Smooth muscle cell (in vitro differentiated cells): ENCODE measurements around the gene VPS39. TPM values are rescaled to one million over a fixed set of nuclear protein-coding genes. Genes with fewer than 3 reads are reported as not detected.

Source experiments
- DNase-seq: peaks from one replicate; lab custom pipeline; 2025; ENCODE audit not compliant: unreplicated experiment; lab: John Stamatoyannopoulos, UW
- H2AFZ ChIP-seq: fragments of 200-600 bp; sonication (generic); 2 replicates; pipeline ENCODE4 v1.6.0; 2016; ENCODE audit warnings: antibody characterized with exemption, low read depth, mild to moderate bottlenecking
- H3F3A ChIP-seq: fragments of 200-600 bp; sonication (generic); 2 replicates; pipeline ENCODE4 v1.6.0; 2017; ENCODE audit warnings: antibody characterized with exemption, low read depth
- H3K27ac ChIP-seq: fragments of 200-600 bp; sonication (generic); 2 replicates; pipeline ENCODE4 v1.5.1; 2016; ENCODE audit warnings: low read depth, mild to moderate bottlenecking
- H3K27me3 ChIP-seq: fragments of 200-600 bp; sonication (generic); 2 replicates; pipeline ENCODE4 v1.6.1; 2016; ENCODE audit warnings: low read depth, mild to moderate bottlenecking
- H3K36me3 ChIP-seq: fragments of 200-600 bp; sonication (generic); 2 replicates; pipeline ENCODE4 v1.5.1; 2016; ENCODE audit warnings: low read depth
- H3K4me1 ChIP-seq: fragments of 200-600 bp; sonication (generic); 2 replicates; pipeline ENCODE4 v1.5.1; 2016; ENCODE audit warnings: low read depth
- H3K4me2 ChIP-seq: fragments of 200-600 bp; sonication (generic); 2 replicates; pipeline ENCODE4 v1.6.0; 2016; ENCODE audit warnings: mild to moderate bottlenecking
- H3K4me3 ChIP-seq: fragments of 200-600 bp; sonication (generic); 2 replicates; pipeline ENCODE4 v1.5.1; 2016; ENCODE audit warnings: mild to moderate bottlenecking
- H3K79me2 ChIP-seq: fragments of 200-600 bp; sonication (generic); 2 replicates; pipeline ENCODE4 v1.6.0; 2016; ENCODE audit warnings: low read depth, mild to moderate bottlenecking
- H3K9ac ChIP-seq: fragments of 200-600 bp; sonication (generic); 2 replicates; pipeline ENCODE4 v1.6.0; 2016; ENCODE audit warnings: low read depth
- H3K9me3 ChIP-seq: fragments of 200-600 bp; sonication (generic); replicated peaks from 2 replicates; pipeline ENCODE4 v1.5.1; 2016; ENCODE audit warnings: low read depth
- H4K20me1 ChIP-seq: fragments of 200-600 bp; sonication (generic); 2 replicates; pipeline ENCODE4 v1.6.0; 2016; ENCODE audit warnings: low read depth
- WGBS: methylation state at CpG from one replicate; pipeline ENCODE4 v1.1.7; 2016; ENCODE audit warnings: low lambda C conversion rate; 5-methylcytosine and 5-hydroxymethylcytosine counted together
- polyA plus RNA-seq: library from polyadenylated mRNA; unstranded; fragments of >200 nt; fragmentation: Nextera tagmentation; extraction: Ambion mirVana; gene quantifications from 2 replicates; pipeline ENCODE4 v1.2.1, GENCODE V29; 2016
- total RNA-seq: library from RNA; depleted of rRNA; stranded (reverse); fragments of >200 nt; gene quantifications from 2 replicates; pipeline ENCODE4 v1.2.3, GENCODE V29; 2014
- TF ChIP-seq, protein P1 (sequence below): fragments of 200-600 bp; sonication (generic); IDR thresholded peaks from 2 replicates; pipeline ENCODE4 v1.5.1; 2017; ENCODE audit warnings: borderline replicate concordance, mild to moderate bottlenecking, antibody characterized with exemption; ENCODE audit not compliant: insufficient read depth, poor library complexity, severe bottlenecking

The VPS39 gene
- total and polyA plus RNA-seq, 2 experiments from 2014 or later: 35.0 to 41.2 TPM

DNA sequence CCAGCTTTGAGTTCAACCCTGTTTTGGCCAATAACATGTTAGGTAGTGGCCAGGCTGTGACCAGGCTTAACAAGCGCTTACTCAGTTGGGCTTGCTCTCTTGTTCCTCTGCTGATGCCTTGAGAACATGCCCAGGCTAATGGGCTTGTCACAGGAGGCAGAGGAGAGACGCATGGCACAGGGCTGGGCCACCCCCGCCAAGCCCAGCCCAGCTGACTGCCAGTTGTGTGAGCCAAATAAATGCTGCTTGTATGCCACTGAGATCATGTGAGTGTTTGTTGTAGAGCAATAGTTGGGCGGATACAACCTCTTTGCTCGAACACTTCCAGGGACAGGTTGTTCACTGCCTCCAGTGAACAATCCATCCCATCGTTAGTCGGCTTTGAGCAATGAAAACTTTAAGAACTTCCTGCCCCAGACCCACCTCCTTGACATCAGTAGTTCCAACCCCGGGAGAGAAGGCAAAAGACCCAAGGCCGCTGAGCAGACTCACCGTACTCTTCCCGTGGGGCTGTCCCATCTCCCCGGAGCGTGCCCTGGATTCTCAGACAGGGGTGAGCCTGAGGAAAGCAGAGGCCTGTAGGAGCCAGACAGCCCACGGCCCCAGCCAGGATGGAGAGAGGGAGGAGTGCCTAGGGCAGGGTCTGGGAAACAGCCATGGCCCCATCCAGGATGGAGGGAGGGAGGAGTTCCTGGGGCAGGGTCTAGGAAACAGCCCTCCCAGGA, 55.7 kb downstream of the VPS39 start:
- no peak overlapping the region for H3K9ac ChIP-seq
- no peak overlapping the region for H3K27ac ChIP-seq
- H3K4me3 ChIP-seq: no peak overlapping the region
- no peaks in the 10 kb centered on the region for H3K36me3 ChIP-seq
- no peaks in the 10 kb centered on the region for H3F3A ChIP-seq
- DNase-seq: no peak
- H2AFZ ChIP-seq: no peak overlapping the region
- WGBS: 92% methylated on average over 14 of the region's 14 CpGs
- TF ChIP-seq, protein P1, sequence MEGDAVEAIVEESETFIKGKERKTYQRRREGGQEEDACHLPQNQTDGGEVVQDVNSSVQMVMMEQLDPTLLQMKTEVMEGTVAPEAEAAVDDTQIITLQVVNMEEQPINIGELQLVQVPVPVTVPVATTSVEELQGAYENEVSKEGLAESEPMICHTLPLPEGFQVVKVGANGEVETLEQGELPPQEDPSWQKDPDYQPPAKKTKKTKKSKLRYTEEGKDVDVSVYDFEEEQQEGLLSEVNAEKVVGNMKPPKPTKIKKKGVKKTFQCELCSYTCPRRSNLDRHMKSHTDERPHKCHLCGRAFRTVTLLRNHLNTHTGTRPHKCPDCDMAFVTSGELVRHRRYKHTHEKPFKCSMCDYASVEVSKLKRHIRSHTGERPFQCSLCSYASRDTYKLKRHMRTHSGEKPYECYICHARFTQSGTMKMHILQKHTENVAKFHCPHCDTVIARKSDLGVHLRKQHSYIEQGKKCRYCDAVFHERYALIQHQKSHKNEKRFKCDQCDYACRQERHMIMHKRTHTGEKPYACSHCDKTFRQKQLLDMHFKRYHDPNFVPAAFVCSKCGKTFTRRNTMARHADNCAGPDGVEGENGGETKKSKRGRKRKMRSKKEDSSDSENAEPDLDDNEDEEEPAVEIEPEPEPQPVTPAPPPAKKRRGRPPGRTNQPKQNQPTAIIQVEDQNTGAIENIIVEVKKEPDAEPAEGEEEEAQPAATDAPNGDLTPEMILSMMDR: no peak
- no peak overlapping the region for H3K4me2 ChIP-seq
- H3K9me3 ChIP-seq: no peaks in the 10 kb centered on the region
- H4K20me1 ChIP-seq: no peaks in the 10 kb centered on the region
- no peaks in the 10 kb centered on the region for H3K4me1 ChIP-seq
- H3K27me3 ChIP-seq: no peaks in the 10 kb centered on the region
- no peaks in the 10 kb centered on the region for H3K79me2 ChIP-seq

DNA sequence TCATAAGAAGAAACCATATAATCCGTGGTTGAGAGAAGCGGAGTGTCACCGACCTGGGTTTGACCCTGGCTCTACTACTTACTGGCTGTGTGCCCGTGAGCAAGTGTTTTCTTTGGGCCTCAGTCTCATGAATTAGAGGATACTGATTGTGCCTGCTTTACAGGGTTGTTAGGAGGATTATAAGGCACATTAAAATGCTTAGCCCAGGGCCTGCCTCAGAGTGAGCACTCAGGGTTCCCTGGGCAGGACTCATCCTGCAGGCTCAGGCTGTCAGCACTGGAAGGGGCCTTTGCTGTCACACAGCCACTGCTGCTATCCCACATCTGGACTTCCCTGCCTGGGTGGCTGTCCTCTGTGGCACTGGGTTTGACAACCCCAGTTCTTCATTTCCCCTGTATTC, 56.4 kb downstream of the VPS39 start:
- WGBS: 68% methylated on average over 4 of the region's 4 CpGs
- no peak overlapping the region for H2AFZ ChIP-seq
- H3K9ac ChIP-seq: no peak overlapping the region
- no peaks in the 10 kb centered on the region for H4K20me1 ChIP-seq
- H3K79me2 ChIP-seq: no peaks in the 10 kb centered on the region
- no peaks in the 10 kb centered on the region for H3K36me3 ChIP-seq
- no peak for DNase-seq
- no peaks in the 10 kb centered on the region for H3K4me1 ChIP-seq
- no peaks in the 10 kb centered on the region for H3K9me3 ChIP-seq
- no peaks in the 10 kb centered on the region for H3K27me3 ChIP-seq
- no peaks in the 10 kb centered on the region for H3F3A ChIP-seq
- H3K4me3 ChIP-seq: no peak overlapping the region
- no peak overlapping the region for H3K27ac ChIP-seq
- TF ChIP-seq, protein P1: no peak
- H3K4me2 ChIP-seq: no peak overlapping the region

DNA sequence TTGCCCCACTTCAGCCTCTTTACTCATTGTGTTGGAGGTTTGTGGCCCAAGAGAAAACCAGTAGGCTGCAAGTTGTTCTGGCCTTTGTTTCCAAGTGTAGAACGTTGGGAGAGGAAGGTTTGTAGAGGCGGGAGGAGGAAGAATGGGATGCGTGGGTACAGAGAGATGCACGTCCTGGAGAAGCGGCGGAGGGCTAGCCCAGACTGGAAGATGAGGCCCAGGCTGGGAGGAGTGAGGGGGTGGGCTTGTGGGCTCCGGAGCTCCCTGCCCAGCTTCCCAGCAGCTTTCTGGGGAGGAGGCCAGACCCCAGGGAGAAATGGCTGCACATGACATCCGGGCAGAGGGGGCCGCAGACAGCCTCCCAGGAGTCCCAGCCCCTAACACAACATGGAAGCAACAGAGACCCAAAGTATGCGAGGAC, 57.0 kb downstream of the VPS39 start:
- H3K9ac ChIP-seq: no peak overlapping the region
- no peaks in the 10 kb centered on the region for H3K27me3 ChIP-seq
- H3K9me3 ChIP-seq: no peaks in the 10 kb centered on the region
- H4K20me1 ChIP-seq: no peaks in the 10 kb centered on the region
- no peak overlapping the region for H2AFZ ChIP-seq
- H3K4me2 ChIP-seq: no peak overlapping the region
- H3K79me2 ChIP-seq: no peaks in the 10 kb centered on the region
- H3K36me3 ChIP-seq: no peaks in the 10 kb centered on the region
- WGBS: 88% methylated on average over 10 of the region's 10 CpGs
- TF ChIP-seq, protein P1: no peak
- no peak overlapping the region for H3K27ac ChIP-seq
- no peak for DNase-seq
- no peaks in the 10 kb centered on the region for H3F3A ChIP-seq
- no peaks in the 10 kb centered on the region for H3K4me1 ChIP-seq
- H3K4me3 ChIP-seq: no peak overlapping the region
